Neural cell (in vitro differentiated cells): ENCODE data around the gene PPP1R8. TPM values are rescaled to one million over a fixed set of nuclear protein-coding genes. Genes with fewer than 3 reads are reported as not detected.
A peak's percentile ranks its signal among the peaks of the same experiment; 100 is the strongest.

Experiments
- H2AFZ ChIP-seq: fragments of 200-600, 300-800 bp; sonication (generic), shearing (Covaris generic); 2 replicates; pipeline ENCODE4 v1.6.0; 2014; ENCODE audit warnings: low read depth, mild to moderate bottlenecking, antibody characterized with exemption, low read length, moderate library complexity
- H3F3A ChIP-seq: fragments of 200-600 bp; shearing (Covaris generic); 2 replicates; pipeline ENCODE4 v1.6.1; 2016; ENCODE audit warnings: mild to moderate bottlenecking, moderate library complexity, mixed read lengths, antibody characterized with exemption, low read length; ENCODE audit not compliant: insufficient read depth, poor library complexity, severe bottlenecking
- H3K27ac ChIP-seq: fragments of 200-600, 300-800 bp; sonication (generic), shearing (Covaris generic); 2 replicates; pipeline ENCODE4 v1.5.1; 2014; ENCODE audit warnings: mild to moderate bottlenecking, low read length, moderate library complexity
- H3K27me3 ChIP-seq: fragments of 300-800, 200-600 bp; sonication (generic), shearing (Covaris generic); 2 replicates; pipeline ENCODE4 v1.6.0; 2014; ENCODE audit warnings: mild to moderate bottlenecking, low read depth, low read length, moderate library complexity; ENCODE audit not compliant: insufficient read depth
- H3K36me3 ChIP-seq: fragments of 300-800, 200-600 bp; sonication (generic), shearing (Covaris generic); 2 replicates; pipeline ENCODE4 v1.5.1; 2014; ENCODE audit warnings: mild to moderate bottlenecking, antibody characterized with exemption, low read length, moderate library complexity; ENCODE audit not compliant: insufficient read depth
- H3K4me2 ChIP-seq: fragments of 300-800, 200-600 bp; sonication (generic), shearing (Covaris generic); 2 replicates; pipeline ENCODE4 v1.6.0; 2014; ENCODE audit warnings: mild to moderate bottlenecking, low read length
- H3K4me3 ChIP-seq: fragments of 300-800, 200-600 bp; sonication (generic), shearing (Covaris generic); 2 replicates; pipeline ENCODE4 v1.5.1; 2014; ENCODE audit warnings: mild to moderate bottlenecking, low read length, moderate library complexity
- H3K79me2 ChIP-seq: fragments of 200-600 bp; shearing (Covaris generic); replicated peaks from 2 replicates; pipeline ENCODE4 v1.6.0; 2014; ENCODE audit warnings: mild to moderate bottlenecking, low read length, moderate library complexity; ENCODE audit not compliant: insufficient read depth
- H3K9ac ChIP-seq: fragments of 300-800, 200-600 bp; sonication (generic), shearing (Covaris generic); 2 replicates; pipeline ENCODE4 v1.6.1; 2016; ENCODE audit warnings: mild to moderate bottlenecking, low read length, mixed read lengths
- H3K9me2 ChIP-seq: fragments of 200-600 bp; shearing (Covaris generic); 2 replicates; pipeline ENCODE4 v1.6.1; 2016; ENCODE audit warnings: mild to moderate bottlenecking, low read length, mixed read lengths; ENCODE audit not compliant: insufficient read depth
- H3K9me3 ChIP-seq: fragments of 200-600, 300-800 bp; sonication (generic), shearing (Covaris generic); 2 replicates; pipeline ENCODE4 v1.6.1; 2016; ENCODE audit warnings: mild to moderate bottlenecking, mixed run types, low read length, moderate library complexity, mixed read lengths
- H4K20me1 ChIP-seq: fragments of 200-600 bp; shearing (Covaris generic); 2 replicates; pipeline ENCODE4 v1.6.1; 2016; ENCODE audit warnings: mild to moderate bottlenecking, mixed run types; ENCODE audit not compliant: insufficient read depth
- EP300 ChIP-seq: fragments of 450-650 bp; conservative IDR thresholded peaks from 2 replicates; pipeline ENCODE4 v1.6.1; 2014; ENCODE audit warnings: antibody characterized with exemption, mild to moderate bottlenecking, moderate library complexity; ENCODE audit not compliant: poor library complexity, severe bottlenecking
- EZH2 ChIP-seq: fragments of 200-600, 300-800 bp; shearing (Covaris generic), sonication (generic); IDR thresholded peaks from 2 replicates; pipeline ENCODE4 v1.6.1; 2014; ENCODE audit warnings: antibody characterized with exemption, low read length, borderline replicate concordance, mild to moderate bottlenecking; ENCODE audit not compliant: insufficient read depth, poor library complexity, severe bottlenecking
- MXI1 ChIP-seq: fragments of 450-650 bp; conservative IDR thresholded peaks from 2 replicates; pipeline ENCODE4 v1.6.1; 2014; ENCODE audit warnings: antibody characterized with exemption, mild to moderate bottlenecking; ENCODE audit not compliant: poor library complexity, severe bottlenecking
- POLR2AphosphoS5 ChIP-seq: IDR thresholded peaks from 2 replicates; pipeline ENCODE4 v1.6.1; 2012
- RAD21 ChIP-seq: fragments of 450-650 bp; conservative IDR thresholded peaks from 2 replicates; pipeline ENCODE4 v1.6.1; 2014; ENCODE audit warnings: antibody characterized with exemption, mild to moderate bottlenecking, moderate library complexity
- REST ChIP-seq: IDR thresholded peaks from 2 replicates; pipeline ENCODE4 v1.6.1; 2012; ENCODE audit warnings: borderline replicate concordance
- SMC3 ChIP-seq: fragments of 450-650 bp; conservative IDR thresholded peaks from 2 replicates; pipeline ENCODE4 v1.6.1; 2014; ENCODE audit warnings: antibody characterized with exemption, mild to moderate bottlenecking, moderate library complexity; ENCODE audit not compliant: poor library complexity
- TAF1 ChIP-seq: IDR thresholded peaks from 2 replicates; pipeline ENCODE4 v1.6.1; 2012; ENCODE audit warnings: low read depth
- polyA minus RNA-seq: library from RNA; depleted of rRNA, polyadenylated mRNA; stranded (reverse); fragments of >200 nt; gene quantifications from 2 replicates; pipeline ENCODE4 v1.2.3, GENCODE V29; 2014
- polyA plus RNA-seq: library from polyadenylated mRNA; depleted of rRNA; stranded (reverse); fragments of >200 nt; gene quantifications from 2 replicates; pipeline ENCODE4 v1.2.3, GENCODE V29; 2014
- TF ChIP-seq, protein P1 (sequence below): fragments of 450-650 bp; IDR thresholded peaks from 2 replicates; pipeline ENCODE4 v1.5.1; 2014; ENCODE audit warnings: antibody characterized with exemption, mild to moderate bottlenecking, moderate library complexity; ENCODE audit not compliant: poor library complexity, severe bottlenecking

Gene PPP1R8
- polyA plus RNA-seq (90.1 and 106 TPM in 2 replicates), polyA minus RNA-seq (63.2 and 63.5 TPM in 2 replicates)

GRCh38 chr1:27830621-27831440 lies at the start of gene PPP1R8:
TSS of gene PPP1R8 (plus strand) at chr1:27830782. CDS start at chr1:27830836, 54 bp downstream.
- H3K79me2 ChIP-seq: peaks cover 37% of the 10 kb centered on the region
- no peaks in the 10 kb centered on the region for H4K20me1 ChIP-seq
- H3K4me2 ChIP-seq: peak within 1 kb of the TSS; percentile 77
- H3K4me3 ChIP-seq: peak within 1 kb of the TSS; percentile 74
- no peaks in the 10 kb centered on the region for H3K9me2 ChIP-seq
- no peaks in the 10 kb centered on the region for H3K27me3 ChIP-seq
- H3K27ac ChIP-seq: peak within 1 kb of the TSS; percentile 87
- H3K9ac ChIP-seq: peak within 1 kb of the TSS; percentile 86
- H3K9me3 ChIP-seq: no peaks in the 10 kb centered on the region
- peak within 1 kb of the TSS; percentile 90 for H2AFZ ChIP-seq
- H3F3A ChIP-seq: no peaks in the 10 kb centered on the region
- no peaks in the 10 kb centered on the region for H3K36me3 ChIP-seq
- TF ChIP-seq, protein P1, sequence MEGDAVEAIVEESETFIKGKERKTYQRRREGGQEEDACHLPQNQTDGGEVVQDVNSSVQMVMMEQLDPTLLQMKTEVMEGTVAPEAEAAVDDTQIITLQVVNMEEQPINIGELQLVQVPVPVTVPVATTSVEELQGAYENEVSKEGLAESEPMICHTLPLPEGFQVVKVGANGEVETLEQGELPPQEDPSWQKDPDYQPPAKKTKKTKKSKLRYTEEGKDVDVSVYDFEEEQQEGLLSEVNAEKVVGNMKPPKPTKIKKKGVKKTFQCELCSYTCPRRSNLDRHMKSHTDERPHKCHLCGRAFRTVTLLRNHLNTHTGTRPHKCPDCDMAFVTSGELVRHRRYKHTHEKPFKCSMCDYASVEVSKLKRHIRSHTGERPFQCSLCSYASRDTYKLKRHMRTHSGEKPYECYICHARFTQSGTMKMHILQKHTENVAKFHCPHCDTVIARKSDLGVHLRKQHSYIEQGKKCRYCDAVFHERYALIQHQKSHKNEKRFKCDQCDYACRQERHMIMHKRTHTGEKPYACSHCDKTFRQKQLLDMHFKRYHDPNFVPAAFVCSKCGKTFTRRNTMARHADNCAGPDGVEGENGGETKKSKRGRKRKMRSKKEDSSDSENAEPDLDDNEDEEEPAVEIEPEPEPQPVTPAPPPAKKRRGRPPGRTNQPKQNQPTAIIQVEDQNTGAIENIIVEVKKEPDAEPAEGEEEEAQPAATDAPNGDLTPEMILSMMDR: no peak
- peak; percentile 87 for TF ChIP-seq REST
- no peak for TF ChIP-seq RAD21
- peak; percentile 96 for TF ChIP-seq TAF1
- TF ChIP-seq POLR2AphosphoS5: peak; percentile 95
- TF ChIP-seq EP300: peak; percentile 26
- peak; percentile 76 for TF ChIP-seq MXI1
- TF ChIP-seq EZH2: no peak
- peak; percentile 23 for TF ChIP-seq SMC3

- H3K79me2 ChIP-seq: peaks cover 4% of the 10 kb centered on the region
- no peaks in the 10 kb centered on the region for H3K9me2 ChIP-seq
- H3K27ac ChIP-seq: no peak overlapping the region
- no peaks in the 10 kb centered on the region for H4K20me1 ChIP-seq
- H3K4me2 ChIP-seq: no peak overlapping the region
- TF ChIP-seq EP300 (no peak), POLR2AphosphoS5 (no peak), EZH2 (no peak), TAF1 (no peak), REST (no peak), SMC3 (no peak), MXI1 (no peak), RAD21 (no peak)
- TF ChIP-seq, protein P1: no peak
- H3K27me3 ChIP-seq: no peaks in the 10 kb centered on the region
- H3K4me3 ChIP-seq: no peak overlapping the region
- no peak overlapping the region for H2AFZ ChIP-seq
- H3K9me3 ChIP-seq: no peaks in the 10 kb centered on the region
- H3F3A ChIP-seq: no peaks in the 10 kb centered on the region
- no peaks in the 10 kb centered on the region for H3K36me3 ChIP-seq
- H3K9ac ChIP-seq: no peak overlapping the region
These were observed 47.6 kb upstream of the PPP1R8 start for GRCh38 chr1:27782950-27783349.
